B cell (primary cell): ENCODE results near the gene UBB.
"Not testable (repeated sequence)": the region's sequence is repeated elsewhere in the genome, so short reads cannot be mapped to it uniquely, and the experiment has no call there.

Experiments used
- CTCF ChIP-seq: fragments of 200-600 bp; IDR thresholded peaks from one replicate; pipeline ENCODE4 v1.8.0; 2022; ENCODE audit warnings: antibody characterized with exemption, mild to moderate bottlenecking
- EZH2 ChIP-seq: IDR thresholded peaks from 2 replicates; pipeline ENCODE4 v1.6.1; 2012; ENCODE audit warnings: borderline replicate concordance, low read depth, mild to moderate bottlenecking, moderate library complexity, low read length; ENCODE audit not compliant: insufficient read depth, poor library complexity, severe bottlenecking

DNA sequence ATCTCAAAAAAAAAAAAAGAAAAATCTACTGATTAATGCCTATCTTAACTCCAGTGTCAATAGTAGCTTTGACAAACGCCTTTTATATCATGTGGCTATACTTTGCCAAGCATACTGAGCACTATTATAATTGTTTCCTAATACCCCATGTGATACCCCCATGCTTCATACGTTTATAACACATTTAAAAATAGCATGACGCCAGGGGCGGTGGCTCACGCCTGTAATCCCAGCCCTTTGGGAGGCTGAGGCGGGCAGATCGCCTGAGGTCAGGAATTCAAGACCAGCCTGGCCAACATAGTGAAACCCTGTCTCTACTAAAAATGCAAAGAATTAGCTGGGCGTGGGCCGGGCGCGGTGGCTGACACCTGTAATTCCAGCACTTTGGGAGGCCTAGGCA lies 11.6 kb downstream of the UBB start:
- TF ChIP-seq CTCF, EZH2: not testable (repeated sequence)
